ENCODE results near the gene ROPN1B.
"Not testable (repeated sequence)": the region's sequence is repeated elsewhere in the genome, so short reads cannot be mapped to it uniquely, and the experiment has no call there.

The ROPN1B gene

GRCh38 chr3:125984951-125985350, 16.0 kb downstream of the ROPN1B start:
- H3K27ac ChIP-seq (replicated peaks; ENCODE audit: low read length); H3K14ac ChIP-seq (ENCODE audit: low read length); H3K4me1 ChIP-seq (ENCODE audit: control insufficient read depth in 2 of 2, insufficient read depth in 1 of 2, low read depth in 1 of 2, low read length in 2 of 2); DNase-seq (ENCODE audit: low spot score); H3K23ac ChIP-seq (ENCODE audit: low read depth, low read length, poor library complexity); H2AFZ ChIP-seq (ENCODE audit: low read length); H2BK15ac ChIP-seq (ENCODE audit: low read length); H3K36me3 ChIP-seq (replicated peaks in 1 of 2; ENCODE audit: control insufficient read depth in 2 of 2, insufficient read depth in 2 of 2, low read length in 2 of 2); H2BK5ac ChIP-seq (ENCODE audit: low read length); H3K4me2 ChIP-seq (ENCODE audit: insufficient read depth, low read length, poor library complexity, severe bottlenecking); H3K79me1 ChIP-seq (ENCODE audit: low read depth, low read length); H4K8ac ChIP-seq (ENCODE audit: low read depth, low read length); H3K9ac ChIP-seq (ENCODE audit: low read depth, low read length, poor library complexity); H3K4me3 ChIP-seq (ENCODE audit: low read length in 2 of 2); H3K27me3 ChIP-seq (ENCODE audit: control insufficient read depth in 3 of 3, insufficient read depth in 3 of 3, low read depth in 1 of 3, low read length in 3 of 3); H2AK5ac ChIP-seq (ENCODE audit: low read depth, low read length); H3K4ac ChIP-seq (ENCODE audit: low read length); H3K9me3 ChIP-seq (replicated peaks in 1 of 2; ENCODE audit: control insufficient read depth in 2 of 2, insufficient read depth in 1 of 2, low read depth in 1 of 2, low read length in 2 of 2); H2BK120ac ChIP-seq (ENCODE audit: low read depth, low read length); H2BK12ac ChIP-seq (ENCODE audit: low read length); H3K18ac ChIP-seq (ENCODE audit: low read length); H4K91ac ChIP-seq (ENCODE audit: low read depth, low read length, poor library complexity): not testable (repeated sequence)
- no CpG with 5 or more reads among the region's 2 CpGs for WGBS, 2 donors (ENCODE audit: extremely low coverage in 2 of 2, insufficient read length in 2 of 2, insufficient replicate concordance in 1 of 2)

GRCh38 chr3:125990253-125990970, 21.4 kb downstream of the ROPN1B start:
- no peak for DNase-seq (ENCODE audit: low spot score)
- Histone ChIP-seq H2BK12ac (ENCODE audit: low read length) (no peak overlapping the region), H3K27me3 (ENCODE audit: control insufficient read depth in 3 of 3, insufficient read depth in 3 of 3, low read depth in 1 of 3, low read length in 3 of 3) (no peaks in the 10 kb centered on the region), H3K36me3 (replicated peaks in 1 of 2; ENCODE audit: control insufficient read depth in 2 of 2, insufficient read depth in 2 of 2, low read length in 2 of 2) (no peaks in the 10 kb centered on the region), H4K8ac (ENCODE audit: low read depth, low read length) (no peak overlapping the region), H4K91ac (ENCODE audit: low read depth, low read length, poor library complexity) (no peak overlapping the region), H3K79me1 (ENCODE audit: low read depth, low read length) (no peaks in the 10 kb centered on the region), H3K9me3 (replicated peaks in 1 of 2; ENCODE audit: control insufficient read depth in 2 of 2, insufficient read depth in 1 of 2, low read depth in 1 of 2, low read length in 2 of 2) (no peaks in the 10 kb centered on the region), H2BK120ac (ENCODE audit: low read depth, low read length) (no peak overlapping the region), H2AK5ac (ENCODE audit: low read depth, low read length) (no peak overlapping the region), H3K27ac (replicated peaks; ENCODE audit: low read length) (peak overlapping the region; percentile 37), H2BK15ac (ENCODE audit: low read length) (no peak overlapping the region), H3K23ac (ENCODE audit: low read depth, low read length, poor library complexity) (peak overlapping the region; percentile 61), H3K4me2 (ENCODE audit: insufficient read depth, low read length, poor library complexity, severe bottlenecking) (peak overlapping the region; percentile 40), H3K4me3 (ENCODE audit: low read length in 2 of 2) (peak overlapping the region; percentile 59 to 77), H3K9ac (ENCODE audit: low read depth, low read length, poor library complexity) (no peak overlapping the region), H2BK5ac (ENCODE audit: low read length) (no peak overlapping the region), H3K14ac (ENCODE audit: low read length) (no peak overlapping the region), H3K4me1 (ENCODE audit: control insufficient read depth in 2 of 2, insufficient read depth in 1 of 2, low read depth in 1 of 2, low read length in 2 of 2) (peaks cover 0 to 1% of the 10 kb centered on the region in 2 donors), H3K18ac (ENCODE audit: low read length) (peak overlapping the region; percentile 7), H3K4ac (ENCODE audit: low read length) (no peak overlapping the region), H2AFZ (ENCODE audit: low read length) (peak overlapping the region; percentile 97)
- WGBS, 2 donors (ENCODE audit: extremely low coverage in 2 of 2, insufficient read length in 2 of 2, insufficient replicate concordance in 1 of 2) = no CpG with 5 or more reads among the region's 52 CpGs

- H3K79me1 ChIP-seq (ENCODE audit: low read depth, low read length); H2AFZ ChIP-seq (ENCODE audit: low read length); H2BK15ac ChIP-seq (ENCODE audit: low read length); H4K91ac ChIP-seq (ENCODE audit: low read depth, low read length, poor library complexity); H3K4me2 ChIP-seq (ENCODE audit: insufficient read depth, low read length, poor library complexity, severe bottlenecking); H2BK5ac ChIP-seq (ENCODE audit: low read length); H3K36me3 ChIP-seq (replicated peaks in 1 of 2; ENCODE audit: control insufficient read depth in 2 of 2, insufficient read depth in 2 of 2, low read length in 2 of 2); H3K18ac ChIP-seq (ENCODE audit: low read length); H3K4me1 ChIP-seq (ENCODE audit: control insufficient read depth in 2 of 2, insufficient read depth in 1 of 2, low read depth in 1 of 2, low read length in 2 of 2); H2BK120ac ChIP-seq (ENCODE audit: low read depth, low read length); H3K27me3 ChIP-seq (ENCODE audit: control insufficient read depth in 3 of 3, insufficient read depth in 3 of 3, low read depth in 1 of 3, low read length in 3 of 3); H2AK5ac ChIP-seq (ENCODE audit: low read depth, low read length); H3K4me3 ChIP-seq (ENCODE audit: low read length in 2 of 2); H3K27ac ChIP-seq (replicated peaks; ENCODE audit: low read length); H3K23ac ChIP-seq (ENCODE audit: low read depth, low read length, poor library complexity); H3K14ac ChIP-seq (ENCODE audit: low read length); H3K9me3 ChIP-seq (replicated peaks in 1 of 2; ENCODE audit: control insufficient read depth in 2 of 2, insufficient read depth in 1 of 2, low read depth in 1 of 2, low read length in 2 of 2); H2BK12ac ChIP-seq (ENCODE audit: low read length); H4K8ac ChIP-seq (ENCODE audit: low read depth, low read length); H3K9ac ChIP-seq (ENCODE audit: low read depth, low read length, poor library complexity); DNase-seq (ENCODE audit: low spot score); H3K4ac ChIP-seq (ENCODE audit: low read length): not testable (repeated sequence)
- WGBS, 2 donors (ENCODE audit: extremely low coverage in 2 of 2, insufficient read length in 2 of 2, insufficient replicate concordance in 1 of 2) = no CpG with 5 or more reads among the region's 4 CpGs
These were observed 27.8 kb downstream of the ROPN1B start for GRCh38 chr3:125996751-125997150.

DNA sequence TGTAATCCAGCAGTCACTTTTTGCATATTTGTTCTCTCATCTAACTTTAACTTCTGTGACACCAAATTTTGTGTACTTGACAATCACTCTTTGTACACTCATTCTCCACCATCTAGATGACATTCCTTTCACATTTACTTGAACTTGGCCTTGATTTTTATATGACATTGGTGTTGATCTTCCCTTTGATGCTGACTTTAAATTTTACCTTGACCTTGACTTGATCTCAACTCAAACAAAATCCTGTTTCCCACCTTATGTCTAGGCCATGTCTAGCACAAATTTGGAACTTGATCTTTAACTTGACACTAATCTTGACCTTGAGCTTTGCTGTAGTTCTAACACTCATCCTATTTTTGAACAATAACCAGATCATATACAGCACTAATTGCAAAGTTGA, 33.2 kb downstream of the ROPN1B start:
- Histone ChIP-seq H3K18ac (ENCODE audit: low read length) (no peak overlapping the region), H3K14ac (ENCODE audit: low read length) (no peak overlapping the region), H2BK12ac (ENCODE audit: low read length) (no peak overlapping the region), H2BK5ac (ENCODE audit: low read length) (no peak overlapping the region), H2AFZ (ENCODE audit: low read length) (no peak overlapping the region), H3K36me3 (replicated peaks in 1 of 2; ENCODE audit: control insufficient read depth in 2 of 2, insufficient read depth in 2 of 2, low read length in 2 of 2) (peaks cover 5 to 23% of the 10 kb centered on the region in 2 donors), H3K9ac (ENCODE audit: low read depth, low read length, poor library complexity) (no peak overlapping the region), H3K4me3 (ENCODE audit: low read length in 2 of 2) (no peak overlapping the region), H3K27ac (replicated peaks; ENCODE audit: low read length) (no peak overlapping the region), H3K79me1 (ENCODE audit: low read depth, low read length) (no peaks in the 10 kb centered on the region), H3K9me3 (replicated peaks in 1 of 2; ENCODE audit: control insufficient read depth in 2 of 2, insufficient read depth in 1 of 2, low read depth in 1 of 2, low read length in 2 of 2) (no peaks in the 10 kb centered on the region), H2BK15ac (ENCODE audit: low read length) (no peak overlapping the region), H4K91ac (ENCODE audit: low read depth, low read length, poor library complexity) (no peak overlapping the region), H2BK120ac (ENCODE audit: low read depth, low read length) (no peak overlapping the region), H4K8ac (ENCODE audit: low read depth, low read length) (no peak overlapping the region), H3K4me2 (ENCODE audit: insufficient read depth, low read length, poor library complexity, severe bottlenecking) (no peak overlapping the region), H2AK5ac (ENCODE audit: low read depth, low read length) (no peak overlapping the region), H3K4me1 (ENCODE audit: control insufficient read depth in 2 of 2, insufficient read depth in 1 of 2, low read depth in 1 of 2, low read length in 2 of 2) (no peaks in the 10 kb centered on the region), H3K23ac (ENCODE audit: low read depth, low read length, poor library complexity) (no peak overlapping the region), H3K27me3 (ENCODE audit: control insufficient read depth in 3 of 3, insufficient read depth in 3 of 3, low read depth in 1 of 3, low read length in 3 of 3) (no peaks in the 10 kb centered on the region), H3K4ac (ENCODE audit: low read length) (no peak overlapping the region)
- DNase-seq (ENCODE audit: low spot score) = no peak
